Measurements from ENCODE around the gene ADCY2.

ADCY2 gene

DNA sequence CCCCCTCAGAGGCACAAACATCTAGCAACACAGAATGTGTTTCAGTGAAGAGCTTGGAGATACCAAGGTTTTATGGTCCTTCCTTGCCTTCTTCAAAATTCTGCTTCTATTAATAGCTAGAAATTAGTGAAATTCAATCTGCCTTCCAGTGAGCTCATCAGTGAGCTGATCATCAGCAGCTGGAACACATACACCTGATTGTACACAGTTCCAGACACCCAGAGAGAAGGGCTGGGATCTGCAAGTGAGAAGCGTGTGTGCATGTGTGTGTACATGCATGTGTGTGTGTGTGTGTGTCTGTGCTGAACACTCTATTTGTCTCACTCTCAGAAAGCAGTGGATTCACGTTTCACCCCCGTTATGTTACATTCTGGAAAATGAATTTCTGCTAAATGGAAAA is 426.5 kb downstream of the ADCY2 start:
- H3K9ac ChIP-seq (ENCODE audit: low read depth, low read length): no peak overlapping the region

DNA sequence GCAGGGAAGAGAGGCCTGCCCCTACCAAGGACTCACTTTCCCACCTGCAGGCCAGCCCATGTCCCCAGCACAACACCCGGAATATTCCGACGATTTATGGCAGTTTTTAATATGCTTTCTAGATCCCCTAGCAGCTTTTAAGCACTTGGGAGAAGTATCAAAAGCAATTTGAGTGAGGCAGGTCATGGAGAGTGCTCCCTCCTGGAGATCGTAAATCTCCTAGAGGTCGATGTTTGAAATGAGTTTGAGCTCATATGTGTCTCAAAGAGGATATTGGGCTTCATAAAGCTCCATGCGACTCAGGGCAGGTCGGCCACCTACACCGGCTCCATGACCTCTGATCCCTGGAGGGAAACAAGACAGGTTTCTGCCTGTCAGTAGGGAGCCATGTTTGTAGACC is 427.7 kb downstream of the ADCY2 start:
- H3K27ac ChIP-seq (ENCODE audit: low read length): no peak overlapping the region
- H3K9ac ChIP-seq (ENCODE audit: low read depth, low read length): no peak overlapping the region
- H3K4me1 ChIP-seq (ENCODE audit: insufficient read depth, low read length): no peaks in the 10 kb centered on the region
- no peaks in the 10 kb centered on the region for H3K27me3 ChIP-seq (ENCODE audit: insufficient read depth, low read length)
- peaks cover 37% of the 10 kb centered on the region for H3K36me3 ChIP-seq (ENCODE audit: insufficient read depth, low read depth, low read length)
- no peaks in the 10 kb centered on the region for H3K9me3 ChIP-seq (ENCODE audit: insufficient read depth, low read depth, low read length)
- no peak overlapping the region for H3K4me3 ChIP-seq (ENCODE audit: low read length)

More for the DNA sequence above, 426.5 kb downstream of the ADCY2 start:
- Histone ChIP-seq H3K9me3 (ENCODE audit: insufficient read depth, low read depth, low read length) (no peaks in the 10 kb centered on the region), H3K4me1 (ENCODE audit: insufficient read depth, low read length) (no peaks in the 10 kb centered on the region), H3K27ac (ENCODE audit: low read length) (no peak overlapping the region), H3K4me3 (ENCODE audit: low read length) (no peak overlapping the region), H3K27me3 (ENCODE audit: insufficient read depth, low read length) (no peaks in the 10 kb centered on the region), H3K36me3 (ENCODE audit: insufficient read depth, low read depth, low read length) (peaks cover 37% of the 10 kb centered on the region)

DNA sequence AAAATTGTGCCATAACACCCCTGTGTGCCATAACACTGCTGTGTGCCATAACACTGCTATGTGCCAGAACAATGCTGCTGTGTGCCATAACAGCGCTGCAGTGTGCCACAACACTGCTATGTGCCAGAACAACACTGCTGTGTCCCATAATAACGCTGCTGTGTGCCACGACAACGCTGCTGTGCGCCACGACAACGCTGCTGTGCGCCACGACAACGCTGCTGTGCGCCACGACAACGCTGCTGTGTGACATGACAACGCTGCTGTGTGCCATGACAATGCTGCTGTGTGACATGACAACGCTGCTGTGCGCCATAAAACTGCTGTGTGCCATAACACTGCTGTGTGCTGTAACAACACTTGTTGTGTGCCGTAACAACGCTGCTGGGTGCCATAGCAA is 429.1 kb downstream of the ADCY2 start:
- Histone ChIP-seq H3K9me3 (ENCODE audit: insufficient read depth, low read depth, low read length) (no peaks in the 10 kb centered on the region), H3K9ac (ENCODE audit: low read depth, low read length) (no peak overlapping the region), H3K27me3 (ENCODE audit: insufficient read depth, low read length) (no peaks in the 10 kb centered on the region), H3K4me3 (ENCODE audit: low read length) (no peak overlapping the region), H3K27ac (ENCODE audit: low read length) (no peak overlapping the region), H3K36me3 (ENCODE audit: insufficient read depth, low read depth, low read length) (peaks cover 27% of the 10 kb centered on the region), H3K4me1 (ENCODE audit: insufficient read depth, low read length) (no peaks in the 10 kb centered on the region)

- H3K9ac ChIP-seq (ENCODE audit: low read depth, low read length): no peak overlapping the region
- H3K27me3 ChIP-seq (ENCODE audit: insufficient read depth, low read length): no peaks in the 10 kb centered on the region
- H3K9me3 ChIP-seq (ENCODE audit: insufficient read depth, low read depth, low read length): no peaks in the 10 kb centered on the region
- H3K4me3 ChIP-seq (ENCODE audit: low read length): no peak overlapping the region
- no peak overlapping the region for H3K27ac ChIP-seq (ENCODE audit: low read length)
- peaks cover 26% of the 10 kb centered on the region for H3K36me3 ChIP-seq (ENCODE audit: insufficient read depth, low read depth, low read length)
- H3K4me1 ChIP-seq (ENCODE audit: insufficient read depth, low read length): no peaks in the 10 kb centered on the region
Measured at GRCh38 chr5:7825630-7826029, 429.7 kb downstream of the ADCY2 start.

DNA sequence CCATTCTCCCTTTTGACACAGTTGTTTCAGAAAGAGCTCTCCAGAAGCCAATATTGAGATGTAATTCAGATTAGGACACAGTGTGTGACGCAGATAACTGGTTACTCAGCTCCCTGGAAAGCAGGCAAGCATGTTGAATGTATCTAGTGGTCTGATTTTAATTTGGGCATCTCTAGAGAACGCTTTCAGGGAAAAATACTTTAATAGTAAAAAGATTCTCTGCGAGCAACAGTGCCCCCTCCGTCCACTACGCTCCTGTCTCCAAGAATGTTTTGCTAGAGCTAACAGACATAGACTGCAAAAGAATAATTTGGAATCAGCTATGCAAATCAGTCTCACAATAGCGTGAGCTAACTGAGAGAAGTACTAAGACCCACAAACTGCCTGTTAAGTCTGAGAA is 431.7 kb downstream of the ADCY2 start:
- Histone ChIP-seq H3K4me1 (ENCODE audit: insufficient read depth, low read length) (no peaks in the 10 kb centered on the region), H3K27me3 (ENCODE audit: insufficient read depth, low read length) (no peaks in the 10 kb centered on the region), H3K27ac (ENCODE audit: low read length) (no peak overlapping the region), H3K36me3 (ENCODE audit: insufficient read depth, low read depth, low read length) (peaks cover 13% of the 10 kb centered on the region), H3K9ac (ENCODE audit: low read depth, low read length) (no peak overlapping the region), H3K9me3 (ENCODE audit: insufficient read depth, low read depth, low read length) (no peaks in the 10 kb centered on the region), H3K4me3 (ENCODE audit: low read length) (no peak overlapping the region)

DNA sequence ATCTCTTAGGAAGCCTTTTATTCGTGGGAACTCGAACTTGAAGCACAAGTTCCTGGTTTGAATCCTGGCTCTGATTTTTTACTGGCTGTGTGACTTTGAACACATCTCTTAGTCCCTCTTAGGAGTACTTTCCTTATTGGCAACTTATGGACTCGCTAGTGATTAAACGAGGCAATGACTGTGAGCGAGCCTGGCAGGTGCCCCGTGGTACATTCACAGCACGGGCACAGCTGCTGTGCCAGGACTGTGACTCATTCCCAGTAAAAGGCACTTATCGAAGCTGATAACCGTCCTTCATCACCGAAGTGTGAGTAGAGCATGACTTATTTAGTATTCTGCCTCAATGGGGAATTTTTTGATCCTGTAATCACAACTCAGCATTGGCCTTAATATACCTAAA is 432.3 kb downstream of the ADCY2 start:
- no peaks in the 10 kb centered on the region for H3K9me3 ChIP-seq (ENCODE audit: insufficient read depth, low read depth, low read length)
- no peaks in the 10 kb centered on the region for H3K4me1 ChIP-seq (ENCODE audit: insufficient read depth, low read length)
- H3K4me3 ChIP-seq (ENCODE audit: low read length): no peak overlapping the region
- H3K27ac ChIP-seq (ENCODE audit: low read length): no peak overlapping the region
- H3K27me3 ChIP-seq (ENCODE audit: insufficient read depth, low read length): no peaks in the 10 kb centered on the region
- no peak overlapping the region for H3K9ac ChIP-seq (ENCODE audit: low read depth, low read length)
- peaks cover 13% of the 10 kb centered on the region for H3K36me3 ChIP-seq (ENCODE audit: insufficient read depth, low read depth, low read length)

GRCh38 chr5:7834982-7835381 is 439.0 kb downstream of the ADCY2 start:
- Histone ChIP-seq H3K4me1 (ENCODE audit: insufficient read depth, low read length) (no peaks in the 10 kb centered on the region), H3K27me3 (ENCODE audit: insufficient read depth, low read length) (no peaks in the 10 kb centered on the region), H3K9ac (ENCODE audit: low read depth, low read length) (no peak overlapping the region), H3K9me3 (ENCODE audit: insufficient read depth, low read depth, low read length) (no peaks in the 10 kb centered on the region), H3K27ac (ENCODE audit: low read length) (no peak overlapping the region), H3K36me3 (ENCODE audit: insufficient read depth, low read depth, low read length) (no peaks in the 10 kb centered on the region), H3K4me3 (ENCODE audit: low read length) (no peak overlapping the region)

- H3K4me1 ChIP-seq (ENCODE audit: insufficient read depth, low read length): no peaks in the 10 kb centered on the region
- no peaks in the 10 kb centered on the region for H3K36me3 ChIP-seq (ENCODE audit: insufficient read depth, low read depth, low read length)
- H3K4me3 ChIP-seq (ENCODE audit: low read length): no peak overlapping the region
- no peaks in the 10 kb centered on the region for H3K27me3 ChIP-seq (ENCODE audit: insufficient read depth, low read length)
- no peaks in the 10 kb centered on the region for H3K9me3 ChIP-seq (ENCODE audit: insufficient read depth, low read depth, low read length)
- H3K27ac ChIP-seq (ENCODE audit: low read length): no peak overlapping the region
- no peak overlapping the region for H3K9ac ChIP-seq (ENCODE audit: low read depth, low read length)
Measured at GRCh38 chr5:7837403-7837802, 441.5 kb downstream of the ADCY2 start.

GRCh38 chr5:7842531-7842930 is 446.6 kb downstream of the ADCY2 start:
- H3K36me3 ChIP-seq (ENCODE audit: insufficient read depth, low read depth, low read length): no peaks in the 10 kb centered on the region
- no peak overlapping the region for H3K9ac ChIP-seq (ENCODE audit: low read depth, low read length)
- no peaks in the 10 kb centered on the region for H3K9me3 ChIP-seq (ENCODE audit: insufficient read depth, low read depth, low read length)
- H3K27me3 ChIP-seq (ENCODE audit: insufficient read depth, low read length): peaks cover under 1% of the 10 kb centered on the region; the same call in 1 of the 2 replicates
- no peak overlapping the region for H3K4me3 ChIP-seq (ENCODE audit: low read length)
- no peaks in the 10 kb centered on the region for H3K4me1 ChIP-seq (ENCODE audit: insufficient read depth, low read length)
- no peak overlapping the region for H3K27ac ChIP-seq (ENCODE audit: low read length)

DNA sequence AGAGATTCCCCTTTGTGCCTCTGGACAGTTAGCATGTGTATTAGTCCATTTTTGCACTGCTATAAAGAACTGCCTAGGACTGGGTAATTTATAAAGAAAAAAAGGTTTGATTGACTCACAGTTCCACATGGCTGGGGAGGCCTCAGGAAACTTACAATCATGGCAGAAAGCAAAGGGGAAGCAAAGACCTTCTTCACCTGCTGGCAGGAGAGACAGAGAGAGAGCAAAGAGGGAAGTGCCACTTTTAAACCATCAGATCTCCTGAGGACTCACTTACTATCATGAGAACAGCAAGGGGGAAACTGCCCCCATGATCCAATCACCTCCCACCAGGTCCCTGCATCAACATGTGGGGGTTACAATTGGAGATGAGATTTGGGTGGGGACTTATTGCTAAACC is 449.0 kb downstream of the ADCY2 start:
- Histone ChIP-seq H3K27ac (ENCODE audit: low read length) (no peak overlapping the region), H3K9ac (ENCODE audit: low read depth, low read length) (no peak overlapping the region), H3K36me3 (ENCODE audit: insufficient read depth, low read depth, low read length) (no peaks in the 10 kb centered on the region), H3K4me3 (ENCODE audit: low read length) (no peak overlapping the region), H3K4me1 (ENCODE audit: insufficient read depth, low read length) (no peaks in the 10 kb centered on the region), H3K9me3 (ENCODE audit: insufficient read depth, low read depth, low read length) (no peaks in the 10 kb centered on the region), H3K27me3 (ENCODE audit: insufficient read depth, low read length) (peaks cover 22% of the 10 kb centered on the region)

GRCh38 chr5:7845557-7845956 is 449.6 kb downstream of the ADCY2 start:
- Histone ChIP-seq H3K27me3 (ENCODE audit: insufficient read depth, low read length) (peaks cover 22% of the 10 kb centered on the region), H3K4me3 (ENCODE audit: low read length) (no peak overlapping the region), H3K4me1 (ENCODE audit: insufficient read depth, low read length) (no peaks in the 10 kb centered on the region), H3K27ac (ENCODE audit: low read length) (no peak overlapping the region), H3K9me3 (ENCODE audit: insufficient read depth, low read depth, low read length) (no peaks in the 10 kb centered on the region), H3K36me3 (ENCODE audit: insufficient read depth, low read depth, low read length) (no peaks in the 10 kb centered on the region), H3K9ac (ENCODE audit: low read depth, low read length) (no peak overlapping the region)

DNA sequence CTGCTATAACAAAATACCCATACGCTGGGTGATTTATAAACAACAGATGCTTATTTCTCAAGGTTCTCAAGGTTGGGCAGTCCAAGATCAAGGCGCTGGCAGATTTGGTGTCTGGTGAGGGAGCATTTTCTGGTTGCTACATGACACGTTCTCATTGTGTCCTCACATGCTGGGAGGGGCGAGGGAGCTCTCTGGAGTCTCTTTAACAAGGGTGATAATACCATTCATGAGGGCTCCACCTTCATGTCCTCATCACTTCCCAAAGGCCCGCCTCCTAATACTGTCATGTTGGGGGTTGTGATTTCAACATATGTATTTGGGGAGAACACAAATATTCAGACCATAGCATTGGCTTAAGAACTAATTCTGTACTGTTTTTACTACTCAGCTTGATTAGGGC is 450.4 kb downstream of the ADCY2 start:
- Histone ChIP-seq H3K4me3 (ENCODE audit: low read length) (no peak overlapping the region), H3K9ac (ENCODE audit: low read depth, low read length) (no peak overlapping the region), H3K27me3 (ENCODE audit: insufficient read depth, low read length) (peaks cover 23% of the 10 kb centered on the region), H3K36me3 (ENCODE audit: insufficient read depth, low read depth, low read length) (no peaks in the 10 kb centered on the region), H3K9me3 (ENCODE audit: insufficient read depth, low read depth, low read length) (no peaks in the 10 kb centered on the region), H3K27ac (ENCODE audit: low read length) (no peak overlapping the region), H3K4me1 (ENCODE audit: insufficient read depth, low read length) (no peaks in the 10 kb centered on the region)

GRCh38 chr5:7848296-7848695 is 452.4 kb downstream of the ADCY2 start:
- H3K4me1 ChIP-seq (ENCODE audit: insufficient read depth, low read length): no peaks in the 10 kb centered on the region
- H3K4me3 ChIP-seq (ENCODE audit: low read length): no peak overlapping the region
- H3K9me3 ChIP-seq (ENCODE audit: insufficient read depth, low read depth, low read length): no peaks in the 10 kb centered on the region
- no peak overlapping the region for H3K9ac ChIP-seq (ENCODE audit: low read depth, low read length)
- no peaks in the 10 kb centered on the region for H3K36me3 ChIP-seq (ENCODE audit: insufficient read depth, low read depth, low read length)
- H3K27me3 ChIP-seq (ENCODE audit: insufficient read depth, low read length): peaks cover 30% of the 10 kb centered on the region
- no peak overlapping the region for H3K27ac ChIP-seq (ENCODE audit: low read length)
